Natural killer cell (primary cell): Measurements from ENCODE around the gene CUZD1. TPM values are rescaled to one million over a fixed set of nuclear protein-coding genes. Genes with fewer than 3 reads are reported as not detected.
"Not testable (repeated sequence)": the region's sequence is repeated elsewhere in the genome, so short reads cannot be mapped to it uniquely, and the experiment has no call there.

ENCODE experiments used
- ATAC-seq, 3 donors: fragments of 150-1000 bp in 2 of 3; fragments of 200-7000 bp in 1 of 3; cut with Tn5 transposase; 1 replicate in 1 of 3; 2 replicates in 2 of 3; pipeline ENCODE4 v1.10.0; 2021; ENCODE audit warnings: mild to moderate bottlenecking in 2 of 3, moderate library complexity in 2 of 3
- DNase-seq, 2 donors: peaks; one replicate each; pipeline versions ENCODE4 v3.0.0 to v3.0.0-alpha.2; 2013 to 2021; ENCODE audit warnings: mixed read lengths in 1 of 2
- H3K27ac ChIP-seq: one replicate; pipeline ENCODE4 v1.5.1; 2013; ENCODE audit warnings: mild to moderate bottlenecking, low read length
- H3K27me3 ChIP-seq: one replicate; pipeline ENCODE4 v1.6.1; 2013; ENCODE audit warnings: low read length; ENCODE audit not compliant: control insufficient read depth, insufficient read depth
- H3K36me3 ChIP-seq: one replicate; pipeline ENCODE4 v1.6.1; 2013; ENCODE audit warnings: low read length; ENCODE audit not compliant: control insufficient read depth, insufficient read depth
- H3K4me1 ChIP-seq: one replicate; pipeline ENCODE4 v1.6.1; 2013; ENCODE audit warnings: low read length; ENCODE audit not compliant: control insufficient read depth, insufficient read depth
- H3K4me3 ChIP-seq: one replicate; pipeline ENCODE4 v1.5.1; 2013; ENCODE audit warnings: low read length
- H3K9me3 ChIP-seq: one replicate; pipeline ENCODE4 v1.6.1; 2013; ENCODE audit warnings: low read length; ENCODE audit not compliant: control insufficient read depth, insufficient read depth
- H3K27ac Mint-ChIP-seq, 2 donors: one replicate each; pipeline ENCODE4 v1.8.0; 2022; ENCODE audit warnings: mild to moderate bottlenecking in 2 of 2, mixed read lengths in 2 of 2, moderate library complexity in 1 of 2
- H3K27me3 Mint-ChIP-seq, 2 donors: one replicate each; pipeline ENCODE4 v1.8.0; 2022; ENCODE audit warnings: low read depth in 2 of 2, mixed read lengths in 2 of 2
- H3K36me3 Mint-ChIP-seq: one replicate; pipeline ENCODE4 v1.8.0; 2022; ENCODE audit warnings: mixed read lengths
- H3K4me1 Mint-ChIP-seq, 2 donors: one replicate each; pipeline ENCODE4 v1.8.0; 2022; ENCODE audit warnings: mixed read lengths in 2 of 2
- H3K4me3 Mint-ChIP-seq: one replicate; pipeline ENCODE4 v1.8.0; 2022; ENCODE audit warnings: mild to moderate bottlenecking, moderate library complexity, mixed read lengths
- H3K9me3 Mint-ChIP-seq, 2 donors: one replicate each; pipeline ENCODE4 v1.8.0; 2022; ENCODE audit warnings: mixed read lengths in 2 of 2
- WGBS: methylation state at CpG from one replicate; pipeline ENCODE4 v1.1.7; 2013; ENCODE audit warnings: missing lambda C conversion rate; ENCODE audit not compliant: insufficient coverage; 5-methylcytosine and 5-hydroxymethylcytosine counted together
- intact Hi-C: fragments of 100-400 bp; cut with micrococcal nuclease; formaldehyde crosslinking; loops from one replicate; pipeline ENCODE4 v1.14.2; 2022
- total RNA-seq, 4 donors: library from RNA; stranded (reverse); fragments of 120-200 nt in 1 of 4; gene quantifications; one replicate each; pipeline versions ENCODE4 v1.2.3 to v1.2.4, GENCODE V29; 2013 to 2022
- TF ChIP-seq, protein P1 (sequence below): fragments of 200-600 bp; IDR thresholded peaks from one replicate; pipeline ENCODE4 v1.8.0; 2022; ENCODE audit warnings: antibody characterized with exemption

The CUZD1 gene
- total RNA-seq, 3 donors from 2014 or later (not counting 1 experiment from before 2014, with no cell fraction given), result 0.61 to 0.78 (median 0.63) TPM

DNA sequence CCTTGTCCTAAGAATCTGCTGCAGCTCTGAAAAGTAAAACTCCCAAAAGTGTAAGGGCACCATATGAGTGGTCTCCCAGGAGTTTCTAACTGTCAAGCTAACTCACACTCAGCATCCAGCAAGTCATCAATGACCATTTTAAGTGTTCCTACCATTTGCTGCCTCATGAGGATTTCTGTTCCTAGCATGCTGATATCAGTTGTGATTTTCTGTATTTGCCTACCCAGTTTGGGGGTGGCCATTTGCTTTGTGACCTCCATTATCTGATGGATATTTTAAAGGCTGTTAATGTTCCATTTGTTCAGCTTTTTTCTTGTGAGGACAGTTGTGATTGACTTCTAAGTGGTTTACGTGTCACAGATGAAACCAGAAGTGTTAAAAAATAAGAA, 30.8 kb upstream of the CUZD1 start:
- Mint-ChIP-seq H3K36me3 (no peaks in the 10 kb centered on the region), H3K4me3 (no peak overlapping the region), H3K9me3 (no peaks in the 10 kb centered on the region), H3K4me1 (peaks cover 44 to 49% of the 10 kb centered on the region in 2 donors), H3K27me3 (no peaks in the 10 kb centered on the region), H3K27ac (no peak overlapping the region)
- Histone ChIP-seq H3K9me3 (no peaks in the 10 kb centered on the region), H3K27ac (no peak overlapping the region), H3K4me1 (peaks cover 11% of the 10 kb centered on the region), H3K27me3 (no peaks in the 10 kb centered on the region), H3K36me3 (no peaks in the 10 kb centered on the region), H3K4me3 (no peak overlapping the region)
- intact Hi-C loops, result no loop called here
- ATAC-seq, result no peak
- WGBS, result no CpG with 5 or more reads among the region's 1 CpG
- DNase-seq, result no peak
- TF ChIP-seq, protein P1, sequence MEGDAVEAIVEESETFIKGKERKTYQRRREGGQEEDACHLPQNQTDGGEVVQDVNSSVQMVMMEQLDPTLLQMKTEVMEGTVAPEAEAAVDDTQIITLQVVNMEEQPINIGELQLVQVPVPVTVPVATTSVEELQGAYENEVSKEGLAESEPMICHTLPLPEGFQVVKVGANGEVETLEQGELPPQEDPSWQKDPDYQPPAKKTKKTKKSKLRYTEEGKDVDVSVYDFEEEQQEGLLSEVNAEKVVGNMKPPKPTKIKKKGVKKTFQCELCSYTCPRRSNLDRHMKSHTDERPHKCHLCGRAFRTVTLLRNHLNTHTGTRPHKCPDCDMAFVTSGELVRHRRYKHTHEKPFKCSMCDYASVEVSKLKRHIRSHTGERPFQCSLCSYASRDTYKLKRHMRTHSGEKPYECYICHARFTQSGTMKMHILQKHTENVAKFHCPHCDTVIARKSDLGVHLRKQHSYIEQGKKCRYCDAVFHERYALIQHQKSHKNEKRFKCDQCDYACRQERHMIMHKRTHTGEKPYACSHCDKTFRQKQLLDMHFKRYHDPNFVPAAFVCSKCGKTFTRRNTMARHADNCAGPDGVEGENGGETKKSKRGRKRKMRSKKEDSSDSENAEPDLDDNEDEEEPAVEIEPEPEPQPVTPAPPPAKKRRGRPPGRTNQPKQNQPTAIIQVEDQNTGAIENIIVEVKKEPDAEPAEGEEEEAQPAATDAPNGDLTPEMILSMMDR, result no peak

DNA sequence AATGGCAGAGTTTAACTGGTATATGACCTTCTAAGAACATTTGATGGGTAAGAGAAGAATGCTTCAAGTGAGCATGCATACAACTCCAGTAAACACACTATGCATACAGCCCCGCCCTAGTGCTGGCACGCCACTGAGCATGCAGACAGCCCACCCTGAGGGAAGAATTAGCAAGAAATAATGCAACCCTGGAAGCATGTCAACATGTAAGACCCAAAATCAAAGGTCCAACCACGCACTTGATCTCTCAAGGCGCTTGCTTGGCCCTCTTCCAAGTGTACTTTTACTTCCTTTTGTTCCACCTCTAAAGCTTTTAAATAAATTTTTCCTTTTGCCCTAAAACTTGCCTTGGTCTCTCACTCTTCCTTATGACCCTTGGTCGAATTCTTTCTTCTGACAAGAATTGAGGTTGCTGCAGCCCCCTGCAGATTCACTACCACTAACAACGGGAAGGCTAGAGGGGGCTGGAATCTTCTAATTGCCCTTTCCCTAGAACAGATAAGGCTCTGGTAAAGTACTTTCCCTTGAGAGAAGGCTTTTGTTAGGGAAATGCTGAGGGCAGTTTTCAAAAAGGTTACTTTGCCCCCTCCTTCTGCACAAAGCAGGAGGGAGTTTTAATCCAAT, 30.3 kb upstream of the CUZD1 start:
- no peaks in the 10 kb centered on the region for H3K27me3 ChIP-seq
- intact Hi-C loops, result no loop called here
- Mint-ChIP-seq H3K27me3 (no peaks in the 10 kb centered on the region), H3K4me1 (peaks cover 44 to 49% of the 10 kb centered on the region in 2 donors), H3K36me3 (no peaks in the 10 kb centered on the region), H3K9me3 (no peaks in the 10 kb centered on the region), H3K27ac (no peak overlapping the region), H3K4me3 (no peak overlapping the region)
- ATAC-seq, result no peak
- H3K4me3 ChIP-seq, result no peak overlapping the region
- no peak for DNase-seq
- peaks cover 11% of the 10 kb centered on the region for H3K4me1 ChIP-seq
- TF ChIP-seq, protein P1, result no peak
- no peaks in the 10 kb centered on the region for H3K36me3 ChIP-seq
- H3K9me3 ChIP-seq, result no peaks in the 10 kb centered on the region
- no peak overlapping the region for H3K27ac ChIP-seq
- WGBS, result 76% methylated on average over 5 of the region's 6 CpGs

DNA sequence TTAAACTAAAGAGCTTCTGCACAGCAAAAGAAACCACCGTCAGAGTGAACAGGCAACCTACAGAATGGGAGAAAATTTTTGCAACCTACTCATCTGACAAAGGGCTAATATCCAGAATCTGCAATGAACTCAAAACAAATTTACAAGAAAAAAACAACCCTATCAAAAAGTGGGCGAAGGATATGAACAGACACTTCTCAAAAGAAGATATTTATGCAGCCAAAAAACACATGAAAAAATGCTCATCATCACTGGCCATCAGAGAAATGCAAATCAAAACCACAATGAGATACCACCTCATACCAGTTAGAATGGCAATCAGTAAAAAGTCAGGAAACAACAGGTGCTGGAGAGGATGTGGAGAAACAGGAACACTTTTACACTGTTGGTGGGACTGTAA, 26.3 kb upstream of the CUZD1 start:
- ATAC-seq, H3K4me3 ChIP-seq, H3K9me3 ChIP-seq, intact Hi-C loops, H3K4me3 Mint-ChIP-seq, H3K27ac ChIP-seq, H3K27me3 ChIP-seq, H3K36me3 ChIP-seq, H3K4me1 ChIP-seq, H3K36me3 Mint-ChIP-seq, DNase-seq, H3K9me3 Mint-ChIP-seq, H3K27ac Mint-ChIP-seq, H3K27me3 Mint-ChIP-seq: not testable (repeated sequence)
- peaks cover 20 to 24% of the 10 kb centered on the region in 2 donors for H3K4me1 Mint-ChIP-seq
- WGBS, result 100% methylated on average over 1 of the region's 2 CpGs

DNA sequence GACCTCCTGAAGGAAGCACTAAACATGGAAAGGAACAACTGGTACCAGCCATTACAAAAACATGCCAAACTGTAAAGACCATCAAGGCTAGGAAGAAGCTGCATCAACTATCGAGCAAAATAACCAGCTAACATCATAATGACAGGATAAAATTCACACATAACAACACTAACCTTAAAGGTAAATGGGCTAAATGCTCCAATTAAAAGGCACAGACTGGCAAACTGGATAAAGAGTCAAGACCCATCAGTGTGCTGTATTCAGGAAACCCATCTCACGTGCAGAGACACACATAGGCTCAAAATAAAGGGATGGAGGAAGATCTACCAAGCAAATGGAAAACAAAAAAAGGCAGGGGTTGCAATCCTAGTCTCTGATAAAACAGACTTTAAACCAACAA, 23.1 kb upstream of the CUZD1 start:
- H3K9me3 Mint-ChIP-seq, H3K36me3 ChIP-seq, H3K36me3 Mint-ChIP-seq, H3K27me3 Mint-ChIP-seq, H3K4me3 Mint-ChIP-seq, H3K27me3 ChIP-seq, H3K4me1 ChIP-seq, H3K9me3 ChIP-seq, ATAC-seq, H3K27ac Mint-ChIP-seq, intact Hi-C loops, DNase-seq, H3K4me3 ChIP-seq, H3K27ac ChIP-seq: not testable (repeated sequence)
- peaks cover 13 to 33% of the 10 kb centered on the region in 2 donors for H3K4me1 Mint-ChIP-seq
- WGBS, result 100% methylated on average over 1 of the region's 2 CpGs

DNA sequence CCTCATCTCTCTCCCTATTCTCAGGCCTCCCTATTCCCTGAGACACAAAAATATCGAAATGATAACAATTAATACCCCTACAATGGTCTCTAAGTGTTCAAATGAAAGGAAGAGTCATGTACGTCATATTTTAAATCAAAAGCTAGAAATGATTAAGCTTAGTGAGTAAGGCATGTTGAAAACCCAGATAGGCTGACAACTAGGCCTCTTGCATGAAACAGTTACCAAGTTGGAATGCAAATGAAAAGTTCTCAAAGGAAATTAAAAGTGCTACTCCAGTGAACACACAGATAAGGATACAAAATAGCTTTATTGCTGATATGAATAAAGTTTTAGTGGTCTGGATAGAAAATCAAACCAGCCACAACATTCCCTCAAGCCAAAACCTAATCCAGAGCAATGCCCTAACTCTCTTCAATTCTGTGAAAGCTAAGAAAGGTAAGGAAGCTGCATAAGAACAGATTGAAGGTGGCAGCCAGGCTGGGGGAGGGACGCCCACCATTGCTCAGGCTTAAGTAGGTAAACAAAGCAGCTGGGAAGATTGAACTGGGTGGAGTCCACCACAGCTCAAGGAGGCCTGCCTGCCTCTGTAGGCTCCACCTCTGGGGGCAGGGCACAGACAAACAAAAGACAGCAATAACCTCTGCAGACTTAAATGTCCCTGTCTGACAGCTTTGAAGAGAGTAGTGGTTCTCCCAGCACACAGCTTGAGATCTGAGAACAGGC, 21.3 kb upstream of the CUZD1 start:
- H3K27ac ChIP-seq, H3K4me1 ChIP-seq, H3K27me3 Mint-ChIP-seq, H3K9me3 Mint-ChIP-seq, H3K9me3 ChIP-seq, H3K27ac Mint-ChIP-seq, H3K36me3 ChIP-seq, H3K36me3 Mint-ChIP-seq, DNase-seq, H3K4me3 Mint-ChIP-seq, intact Hi-C loops, ATAC-seq, H3K27me3 ChIP-seq, H3K4me3 ChIP-seq: not testable (repeated sequence)
- H3K4me1 Mint-ChIP-seq, result peaks cover 17 to 29% of the 10 kb centered on the region in 2 donors
- WGBS, result 90% methylated on average over 2 of the region's 3 CpGs
